Stimulated activated CD8-positive, alpha-beta memory T cell treated with anti-CD3 and anti-CD28 coated beads, Interleukin-12 subunit alpha, Interleukin-12 subunit beta, amount 100 ng/mL, for 1 hour (primary cell): ENCODE results near the gene SLC6A12.
A peak's percentile ranks its signal among the peaks of the same experiment; 100 is the strongest.
"Not testable (repeated sequence)": the region's sequence is repeated elsewhere in the genome, so short reads cannot be mapped to it uniquely, and the experiment has no call there.

Experiments used
- DNase-seq: peaks from one replicate; pipeline ENCODE4 v3.0.0-alpha.2; 2020; ENCODE audit warnings: low read depth

Gene SLC6A12

GRCh38 chr12:197911-198695 lies 15.9 kb downstream of the SLC6A12 start:
- DNase-seq: no peak

- DNase-seq: no peak
Observed at GRCh38 chr12:197347-197746, 16.6 kb downstream of the SLC6A12 start.

GRCh38 chr12:196436-196835 lies 17.5 kb downstream of the SLC6A12 start:
- DNase-seq: no peak

- DNase-seq: no peak
Observed at GRCh38 chr12:195951-196350, 18.0 kb downstream of the SLC6A12 start.

GRCh38 chr12:195156-195555 lies 18.8 kb downstream of the SLC6A12 start:
- no peak for DNase-seq

- no peak for DNase-seq
Observed at GRCh38 chr12:194276-194675, 19.7 kb downstream of the SLC6A12 start.

- DNase-seq: no peak
Observed at GRCh38 chr12:193261-193660, 20.7 kb downstream of the SLC6A12 start.

GRCh38 chr12:191541-191940 lies 22.4 kb downstream of the SLC6A12 start:
- DNase-seq: no peak

- no peak for DNase-seq
Observed at GRCh38 chr12:190881-191280, 23.1 kb downstream of the SLC6A12 start.

GRCh38 chr12:189622-189962 lies 24.4 kb downstream of the SLC6A12 start:
- DNase-seq: no peak

GRCh38 chr12:188910-189621 lies 24.9 kb downstream of the SLC6A12 start:
- peak; percentile 16 for DNase-seq

GRCh38 chr12:187986-188909 lies 25.7 kb downstream of the SLC6A12 start:
- not testable (repeated sequence) for DNase-seq

- DNase-seq: no peak
Observed at GRCh38 chr12:186006-186625, 27.8 kb downstream of the SLC6A12 start.

GRCh38 chr12:185576-185955 lies 28.4 kb downstream of the SLC6A12 start:
- no peak for DNase-seq

GRCh38 chr12:184811-185575 lies 29.0 kb downstream of the SLC6A12 start:
- DNase-seq: no peak

- no peak for DNase-seq
Observed at GRCh38 chr12:182381-182892, 31.5 kb downstream of the SLC6A12 start.

GRCh38 chr12:181921-182320 lies 32.0 kb downstream of the SLC6A12 start:
- no peak for DNase-seq

- DNase-seq: no peak
Observed at GRCh38 chr12:180445-180844, 33.5 kb downstream of the SLC6A12 start.

- DNase-seq: no peak
Observed at GRCh38 chr12:179885-180284, 34.1 kb downstream of the SLC6A12 start.

GRCh38 chr12:179131-179884 lies 34.6 kb downstream of the SLC6A12 start:
- no peak for DNase-seq

GRCh38 chr12:178829-179109 lies 35.2 kb downstream of the SLC6A12 start:
- DNase-seq: no peak
